GM18951 (cell line): ENCODE measurements around the gene RFX4.

Source experiments
- POLR2A ChIP-seq: IDR thresholded peaks from 4 replicates; pipeline ENCODE4 v1.6.1; 2011; ENCODE audit warnings: mild to moderate bottlenecking; ENCODE audit not compliant: insufficient read length, insufficient read depth; ENCODE audit errors: extremely low read depth
- in situ Hi-C: fragments of 300-500 bp; cut with MboI; formaldehyde crosslinking; loops from one replicate; pipeline ENCODE4 v1.12.0; 2022; ENCODE audit warnings: low sequenced_read_pairs, mixed read lengths, inconsistent platforms; ENCODE audit not compliant: unreplicated experiment

The RFX4 gene

DNA sequence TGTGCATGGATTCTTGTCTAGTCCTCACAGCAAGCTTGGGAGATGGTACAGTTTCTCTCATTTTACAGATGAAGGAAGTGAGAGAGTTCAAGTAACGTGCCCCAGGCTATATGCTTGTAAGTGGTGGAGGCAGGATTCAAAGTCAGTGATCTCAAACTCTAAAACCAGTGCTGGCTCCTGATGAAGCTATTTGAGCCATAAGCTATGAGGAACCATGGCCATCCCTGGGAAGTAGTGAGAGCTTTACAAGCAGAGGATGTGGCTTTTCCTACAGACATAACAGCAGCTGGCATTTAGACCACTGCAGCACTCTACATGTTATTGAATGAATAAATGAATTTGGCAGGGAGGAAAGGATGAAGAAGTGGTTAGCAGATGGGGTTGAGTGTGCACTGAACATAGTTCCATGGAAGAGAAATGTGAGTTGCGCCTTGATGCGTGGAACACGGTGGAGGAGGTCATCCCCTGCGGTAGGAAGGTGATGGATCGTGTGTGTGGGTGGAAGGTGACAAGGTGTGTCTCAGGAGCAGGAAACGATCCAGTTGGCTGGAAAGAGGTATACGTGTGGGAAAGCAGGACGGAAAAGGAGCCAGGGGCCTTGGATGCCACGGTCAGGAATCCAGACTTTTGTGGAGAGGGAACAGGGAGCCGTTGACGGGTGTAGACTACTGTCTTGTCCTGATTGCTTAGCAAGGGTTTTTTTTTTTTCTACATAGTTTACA is 65.2 kb downstream of the RFX4 start:
- no peak for TF ChIP-seq POLR2A
- in situ Hi-C loops: no loop called here

DNA sequence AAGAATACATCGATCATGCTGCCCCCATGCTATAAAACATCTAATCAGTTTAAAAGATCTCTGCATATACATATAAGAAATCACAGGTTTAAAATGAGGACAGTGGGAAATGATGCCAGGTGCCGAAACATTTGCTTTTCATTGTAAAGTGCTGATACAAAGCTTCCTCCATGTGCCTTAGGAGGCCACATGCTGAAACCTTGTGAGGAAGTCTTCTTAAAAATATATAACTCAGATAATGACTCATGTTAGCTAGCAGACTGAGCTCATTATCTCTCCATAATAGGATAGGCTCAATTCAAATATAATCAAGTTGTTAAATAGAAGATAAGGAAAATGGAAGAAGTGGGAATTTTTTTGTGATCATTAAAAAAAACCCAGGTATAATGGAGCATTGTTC is 65.9 kb downstream of the RFX4 start:
- in situ Hi-C loops: no loop called here
- TF ChIP-seq POLR2A: no peak

DNA sequence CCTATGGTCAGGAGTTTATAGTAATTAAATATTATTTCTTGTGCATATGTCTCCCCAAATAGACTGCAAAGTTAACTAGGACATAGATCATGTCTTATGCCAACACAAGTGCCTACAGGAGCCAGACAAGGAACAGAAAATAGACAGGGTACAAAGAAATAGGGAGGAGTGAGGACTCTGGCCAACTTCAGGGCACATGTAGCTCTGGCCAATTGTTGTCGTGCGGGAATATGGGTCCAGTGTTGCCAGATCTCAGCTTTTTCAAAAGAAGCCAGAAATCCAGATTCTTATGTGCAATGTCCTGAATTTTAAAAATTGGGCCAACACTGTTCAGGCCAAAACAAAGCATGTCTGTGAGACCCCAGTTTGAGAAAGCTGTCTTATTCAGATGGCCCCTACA is 68.7 kb downstream of the RFX4 start:
- TF ChIP-seq POLR2A: no peak
- in situ Hi-C loops: no loop called here

DNA sequence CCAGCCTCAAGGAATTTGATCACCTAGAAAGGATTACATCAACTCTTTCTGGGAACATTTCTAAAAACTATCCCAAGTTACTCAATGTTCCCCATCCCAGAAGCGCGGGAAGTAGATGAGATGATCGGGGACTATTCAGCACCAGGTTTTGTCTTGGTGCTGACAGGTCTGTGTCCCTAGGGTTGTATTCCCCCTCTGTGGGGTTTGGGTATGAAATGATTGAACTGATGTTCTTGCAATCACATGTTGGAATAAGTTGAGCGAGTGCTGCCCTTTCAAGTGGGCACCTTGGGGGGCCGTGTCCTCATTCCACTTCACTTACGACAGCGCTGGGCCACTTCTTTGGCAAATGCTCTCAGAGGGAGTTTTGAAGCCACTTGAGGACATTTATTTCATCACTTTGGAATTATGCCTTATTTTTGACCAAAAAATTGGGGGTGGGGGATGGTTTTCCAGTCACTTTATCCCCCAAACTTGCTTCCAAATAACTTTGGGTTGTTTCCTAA is 69.8 kb downstream of the RFX4 start:
- no peak for TF ChIP-seq POLR2A
- in situ Hi-C loops: no loop called here

DNA sequence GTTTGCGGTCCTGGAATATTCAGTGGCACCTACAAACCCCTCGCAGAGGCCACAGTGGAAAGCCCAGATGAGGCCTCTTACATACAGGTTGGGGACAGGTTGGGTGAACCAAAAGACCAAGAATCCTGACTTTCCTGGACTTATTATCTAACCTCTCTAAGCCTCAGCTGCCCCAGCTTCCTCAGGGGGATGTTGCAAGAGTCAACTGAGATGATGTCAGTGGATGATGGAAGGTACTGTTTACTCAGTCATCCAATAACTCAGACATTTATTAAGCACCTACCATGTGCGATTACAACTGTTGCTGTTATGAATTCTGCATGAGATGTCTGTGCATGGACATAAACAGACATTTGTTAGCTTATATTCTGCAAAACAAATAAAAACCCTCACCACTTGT is 72.8 kb downstream of the RFX4 start:
- in situ Hi-C loops: no loop called here

DNA sequence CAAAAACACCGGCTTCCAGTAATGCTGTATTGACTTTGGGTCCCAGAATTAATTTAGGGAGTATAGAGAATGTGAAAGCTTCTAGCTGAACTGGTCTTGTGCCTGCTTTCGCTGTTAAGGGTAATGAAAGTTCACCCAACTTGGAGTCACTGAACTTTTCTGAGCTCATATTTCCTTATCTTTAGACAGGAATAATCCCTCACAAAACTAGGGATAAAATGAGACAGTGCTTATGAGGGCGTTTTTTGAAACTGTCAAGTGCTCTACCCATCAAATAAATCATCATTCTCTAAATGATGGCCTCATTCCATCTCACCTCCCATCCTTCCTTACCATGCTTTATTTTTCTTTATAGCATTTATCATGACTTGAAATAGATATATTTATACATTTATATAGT is 74.7 kb downstream of the RFX4 start:
- in situ Hi-C loops: no loop called here
- no peak for TF ChIP-seq POLR2A

More for the DNA sequence above, 72.8 kb downstream of the RFX4 start:
- TF ChIP-seq POLR2A: no peak

DNA sequence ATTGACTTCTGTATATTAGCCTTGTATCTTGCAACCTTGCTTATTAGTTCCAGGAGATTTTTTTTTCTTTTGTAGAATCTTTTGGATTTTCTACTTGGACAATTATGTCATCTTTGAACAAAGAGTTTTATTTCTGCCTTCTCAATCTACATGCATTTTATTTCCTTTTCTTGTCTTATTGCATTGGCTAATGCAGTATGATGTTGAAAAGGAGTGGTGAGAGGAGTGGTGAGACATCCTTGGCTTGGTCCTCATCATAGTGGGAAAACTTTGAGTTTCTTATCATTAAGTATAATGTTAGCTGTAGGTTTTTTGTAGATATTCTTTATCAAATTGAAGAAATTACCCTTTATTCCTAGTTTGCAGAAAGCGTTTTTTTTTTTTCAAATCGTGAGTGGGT is 80.6 kb downstream of the RFX4 start:
- in situ Hi-C loops: no loop called here
- TF ChIP-seq POLR2A: no peak

DNA sequence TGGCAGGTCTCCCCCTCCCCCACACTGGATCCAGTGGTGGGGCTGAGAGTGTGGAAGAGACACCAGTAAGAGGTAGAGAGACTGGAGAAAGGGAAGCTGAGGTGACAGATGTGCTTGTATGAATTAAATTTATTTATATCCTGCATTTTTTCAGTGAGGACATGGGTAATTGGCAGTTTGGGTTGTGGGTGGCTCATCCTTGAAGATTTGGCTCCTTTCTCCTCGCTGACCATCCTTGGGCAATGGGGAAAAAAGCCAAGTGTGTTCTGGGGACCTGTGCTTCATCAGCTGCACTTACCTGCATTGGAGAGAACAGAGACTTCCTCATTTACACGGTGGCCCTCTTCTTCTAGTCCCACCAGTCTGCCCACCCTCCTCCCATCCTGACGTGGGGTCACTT is 86.4 kb downstream of the RFX4 start:
- TF ChIP-seq POLR2A: no peak
- in situ Hi-C loops: no loop called here

DNA sequence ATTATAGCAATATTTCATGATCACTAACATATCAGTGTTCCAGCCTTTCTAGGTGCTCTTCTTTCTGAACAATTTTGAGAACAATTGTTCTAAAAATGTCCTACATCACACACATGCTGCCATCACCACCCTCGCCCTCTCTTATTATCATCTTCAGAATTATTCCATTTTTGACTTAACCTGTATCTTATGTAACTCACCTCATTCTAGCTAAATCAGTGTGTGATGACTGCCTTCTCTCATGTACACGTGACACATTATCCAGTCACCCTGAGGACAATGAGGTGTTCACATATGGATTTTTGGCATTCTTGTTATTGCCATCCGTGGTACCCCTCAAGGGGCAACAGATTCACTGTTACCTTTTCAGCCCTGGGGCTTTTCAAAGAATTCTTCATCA is 87.3 kb downstream of the RFX4 start:
- no peak for TF ChIP-seq POLR2A
- in situ Hi-C loops: no loop called here

DNA sequence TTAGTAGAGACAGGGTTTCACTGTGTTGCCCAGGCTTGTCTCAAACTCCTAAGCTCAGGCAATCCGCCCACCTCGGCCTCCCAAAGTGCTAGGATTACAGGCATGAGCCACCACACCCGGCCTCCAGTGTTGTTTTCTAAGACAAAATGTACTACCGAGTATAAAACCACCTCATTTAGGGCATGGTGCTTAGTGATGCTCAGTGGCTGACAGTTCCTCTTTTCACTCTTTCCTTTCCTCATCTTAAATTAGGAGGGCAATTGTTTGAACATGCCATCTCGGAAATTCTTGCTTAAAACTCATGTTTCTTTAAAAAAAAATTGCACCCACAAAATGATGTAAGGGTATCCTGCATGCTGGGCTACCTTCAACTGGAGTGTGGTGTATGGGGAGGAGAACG is 89.0 kb downstream of the RFX4 start:
- in situ Hi-C loops: no loop called here
- no peak for TF ChIP-seq POLR2A

DNA sequence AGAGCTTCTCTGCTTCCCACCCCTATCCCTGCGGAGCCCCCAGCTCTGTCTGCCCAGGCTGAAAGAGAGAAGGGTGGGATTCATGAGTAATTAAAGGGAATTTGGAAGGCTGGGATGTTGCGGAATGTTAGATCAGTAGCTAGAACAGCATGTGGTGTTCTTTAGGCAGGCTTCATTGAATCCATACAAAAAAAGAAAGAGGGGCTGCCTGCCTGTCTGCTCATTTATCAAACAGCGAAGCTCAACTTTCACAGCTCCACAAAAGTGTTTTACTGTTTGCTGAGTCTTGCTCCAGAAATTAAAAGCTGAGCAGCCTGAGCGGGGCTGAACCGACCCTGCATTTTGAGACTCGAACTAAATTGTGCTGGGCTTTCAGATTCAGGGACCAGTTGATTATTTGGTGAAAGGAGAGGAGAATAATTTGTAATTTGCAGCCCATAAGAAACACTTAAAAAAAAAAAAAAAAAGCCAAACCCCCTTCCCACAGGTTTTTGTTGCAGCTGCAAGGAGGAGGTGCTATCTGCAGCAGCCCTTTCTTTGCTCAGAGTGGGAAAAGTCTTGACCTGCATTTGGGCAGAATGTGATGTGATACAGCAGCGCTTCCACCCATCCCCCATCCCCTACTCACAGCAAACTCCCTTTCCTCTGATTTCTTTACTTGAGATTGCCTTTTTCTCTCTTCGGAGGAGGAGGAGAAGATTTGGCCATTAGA is 89.7 kb downstream of the RFX4 start:
- no peak for TF ChIP-seq POLR2A
- in situ Hi-C loops: no loop called here

DNA sequence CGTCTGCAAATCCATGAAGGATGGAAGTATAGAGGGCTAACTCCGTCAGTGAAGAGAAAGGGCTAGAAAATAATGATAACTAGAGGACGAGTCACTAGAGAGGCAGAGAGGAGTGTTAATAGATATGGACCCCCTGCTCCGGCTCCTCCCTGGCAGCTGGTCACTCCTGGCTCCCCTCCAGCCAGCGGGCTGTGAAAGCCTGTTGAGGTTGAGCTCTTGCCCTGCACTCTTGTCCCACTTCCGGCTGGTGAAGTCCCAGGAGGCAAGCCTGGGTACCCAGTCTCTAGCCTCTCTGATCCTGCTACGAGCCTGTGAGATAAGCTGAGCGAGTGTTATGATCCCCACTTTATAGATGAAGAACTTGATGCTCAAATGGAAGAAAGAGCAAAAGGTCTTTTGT is 90.3 kb downstream of the RFX4 start:
- in situ Hi-C loops: no loop called here
- TF ChIP-seq POLR2A: no peak

DNA sequence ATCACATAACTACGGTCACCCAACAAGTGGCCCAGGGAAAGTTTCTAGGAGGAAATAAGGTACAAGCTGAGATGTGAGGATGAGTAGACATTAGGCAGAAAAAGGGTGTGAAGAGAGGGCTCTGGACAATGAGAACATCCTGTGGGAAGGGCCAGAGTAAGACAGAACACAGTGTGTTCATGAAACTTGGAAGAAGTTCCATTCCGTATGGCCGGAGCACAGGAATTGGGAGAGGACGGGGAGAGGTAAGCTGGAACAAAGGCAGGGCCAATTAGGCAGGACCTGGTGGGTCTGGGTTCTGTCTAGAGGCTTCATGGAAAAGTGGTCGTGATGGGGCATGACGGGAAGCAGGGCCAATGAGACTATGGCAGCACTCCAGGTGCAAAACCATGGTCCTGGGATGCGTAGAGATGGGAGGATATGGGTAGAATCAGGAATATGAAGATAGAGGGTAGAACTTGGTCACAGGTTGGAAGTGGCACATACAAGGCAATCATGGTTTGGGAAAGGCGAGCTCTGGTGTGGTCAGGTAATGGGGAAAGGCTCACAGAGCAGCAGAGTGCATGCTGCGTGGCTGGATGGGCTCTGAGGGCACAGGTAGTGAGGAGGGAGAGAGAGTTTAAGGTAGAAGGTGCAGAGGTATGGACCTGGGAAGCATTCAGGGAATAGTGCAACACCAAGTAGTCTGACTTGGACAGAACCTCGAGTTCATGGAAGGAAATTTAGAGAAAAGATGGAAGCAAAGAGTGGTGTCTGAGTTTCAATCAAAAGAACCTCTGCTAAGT is 93.0 kb downstream of the RFX4 start:
- in situ Hi-C loops: no loop called here
- TF ChIP-seq POLR2A: no peak
